BE2C (cell line): ENCODE measurements around the gene MAGI2.
A peak's percentile ranks its signal among the peaks of the same experiment; 100 is the strongest.

Experiments
- DNase-seq: peaks from one replicate; pipeline ENCODE4 v3.0.0-alpha.2; 2020
- H3K27me3 ChIP-seq: fragments of 250-450 bp; sonication (Bioruptor Pico); 2 replicates; pipeline ENCODE4 v1.5.1; 2020; ENCODE audit warnings: mild to moderate bottlenecking
- H3K36me3 ChIP-seq: fragments of 250-450 bp; sonication (Bioruptor Pico); 2 replicates; pipeline ENCODE4 v1.5.1; 2020; ENCODE audit warnings: mild to moderate bottlenecking
- H3K4me1 ChIP-seq: fragments of 250-450 bp; sonication (Bioruptor Pico); 2 replicates; pipeline ENCODE4 v1.5.1; 2020
- H3K4me3 ChIP-seq: 2 replicates; pipeline ENCODE4 v1.5.1; 2011; ENCODE audit warnings: low read depth, low read length
- H3K9me3 ChIP-seq: fragments of 250-450 bp; sonication (Bioruptor Pico); 2 replicates; pipeline ENCODE4 v1.5.1; 2020
- CTCF ChIP-seq: IDR thresholded peaks from 2 replicates; pipeline ENCODE4 v1.5.1; 2012; ENCODE audit warnings: mild to moderate bottlenecking, low read depth, low read length

The MAGI2 gene

GRCh38 chr7:79182283-79182682 lies 271.2 kb downstream of the MAGI2 start:
- no peak for TF ChIP-seq CTCF
- Histone ChIP-seq H3K4me1 (no peaks in the 10 kb centered on the region), H3K9me3 (no peaks in the 10 kb centered on the region), H3K36me3 (no peaks in the 10 kb centered on the region), H3K4me3 (no peak overlapping the region), H3K27me3 (no peaks in the 10 kb centered on the region)
- no peak for DNase-seq

- no peaks in the 10 kb centered on the region for H3K36me3 ChIP-seq
- peaks cover 3% of the 10 kb centered on the region; the same call in 1 of the 2 replicates for H3K27me3 ChIP-seq
- no peaks in the 10 kb centered on the region for H3K9me3 ChIP-seq
- no peak overlapping the region for H3K4me3 ChIP-seq
- TF ChIP-seq CTCF, result no peak
- no peak for DNase-seq
- no peaks in the 10 kb centered on the region for H3K4me1 ChIP-seq
Observed at GRCh38 chr7:79180533-79180932, 272.9 kb downstream of the MAGI2 start.

- peak; percentile 20 for DNase-seq
- H3K9me3 ChIP-seq, result no peaks in the 10 kb centered on the region
- peak; percentile 78 for TF ChIP-seq CTCF
- no peak overlapping the region for H3K4me3 ChIP-seq
- H3K36me3 ChIP-seq, result no peaks in the 10 kb centered on the region
- peaks cover 3% of the 10 kb centered on the region; the same call in 1 of the 2 replicates for H3K27me3 ChIP-seq
- H3K4me1 ChIP-seq, result no peaks in the 10 kb centered on the region
Observed at GRCh38 chr7:79176859-79177477, 276.5 kb downstream of the MAGI2 start.

DNA sequence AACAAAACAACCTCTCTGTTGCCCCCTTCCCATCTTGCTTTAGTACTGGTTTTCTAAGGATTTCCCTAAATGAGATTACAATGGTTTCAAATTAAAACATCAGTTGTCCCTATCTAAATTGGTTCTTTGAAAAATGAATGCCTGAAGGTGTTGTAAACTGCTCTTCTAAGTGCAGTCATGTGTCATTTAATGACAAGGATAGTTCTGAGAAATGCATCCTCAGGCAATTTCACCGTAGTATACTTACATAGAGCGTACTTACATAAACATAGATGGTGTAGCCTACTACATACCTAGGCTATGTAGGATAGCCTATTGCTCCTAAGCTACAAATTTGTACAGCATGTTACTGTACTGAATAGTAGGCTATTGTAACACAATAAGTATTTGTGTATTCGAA lies 278.1 kb downstream of the MAGI2 start:
- DNase-seq, result no peak
- Histone ChIP-seq H3K9me3 (no peaks in the 10 kb centered on the region), H3K36me3 (no peaks in the 10 kb centered on the region), H3K4me3 (no peak overlapping the region), H3K27me3 (peaks cover 3% of the 10 kb centered on the region; the same call in 1 of the 2 replicates), H3K4me1 (no peaks in the 10 kb centered on the region)
- no peak for TF ChIP-seq CTCF

DNA sequence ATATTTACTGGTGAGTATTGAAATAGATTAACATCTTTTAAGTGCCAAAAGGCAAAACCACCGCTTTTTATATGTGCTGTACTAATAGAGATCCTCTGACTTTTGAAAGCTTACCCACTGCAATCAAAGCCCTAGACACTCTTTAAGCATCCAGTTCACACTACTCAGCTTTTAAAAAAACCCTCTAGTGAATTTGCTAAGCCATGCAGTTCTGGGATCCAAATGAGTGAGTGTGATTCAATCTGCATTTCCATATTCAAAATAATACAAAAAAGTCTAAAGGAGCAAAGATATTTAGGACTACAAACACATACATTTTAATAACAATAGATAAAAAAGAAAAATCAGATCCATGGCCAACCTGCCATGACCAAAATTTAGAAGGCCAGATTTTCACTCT lies 288.2 kb downstream of the MAGI2 start:
- Histone ChIP-seq H3K4me3 (no peak overlapping the region), H3K27me3 (no peaks in the 10 kb centered on the region), H3K4me1 (no peaks in the 10 kb centered on the region), H3K36me3 (no peaks in the 10 kb centered on the region), H3K9me3 (no peaks in the 10 kb centered on the region)
- no peak for TF ChIP-seq CTCF
- DNase-seq, result no peak

- H3K36me3 ChIP-seq, result no peaks in the 10 kb centered on the region
- TF ChIP-seq CTCF, result no peak
- H3K4me1 ChIP-seq, result no peaks in the 10 kb centered on the region
- no peaks in the 10 kb centered on the region for H3K9me3 ChIP-seq
- H3K4me3 ChIP-seq, result no peak overlapping the region
- DNase-seq, result no peak
- no peaks in the 10 kb centered on the region for H3K27me3 ChIP-seq
Observed at GRCh38 chr7:79159040-79159664, 294.3 kb downstream of the MAGI2 start.
